Stimulated activated CD8-positive, alpha-beta memory T cell treated with anti-CD3 and anti-CD28 coated beads, Interleukin-12 subunit alpha, Interleukin-12 subunit beta, amount 100 ng/mL, for 4 hours (primary cell): ENCODE measurements around the gene GCDH.

Experiments
- DNase-seq: peaks from one replicate; pipeline ENCODE4 v3.0.0-alpha.2; 2020; ENCODE audit warnings: low read depth

The GCDH gene

GRCh38 chr19:12940897-12941296, 49.9 kb downstream of the GCDH start:
- no peak for DNase-seq

GRCh38 chr19:12943437-12944044, 52.6 kb downstream of the GCDH start:
- DNase-seq = no peak

- DNase-seq = no peak
These were observed 53.2 kb downstream of the GCDH start for GRCh38 chr19:12944104-12944674.

GRCh38 chr19:12945479-12946091, 54.6 kb downstream of the GCDH start, which contains the start of gene RAD23A:
Gene RAD23A (plus strand): TSS chr19:12945862. CDS start chr19:12945949, 87 bp downstream.
- peak; percentile 98 for DNase-seq

- peak; percentile 34 for DNase-seq
These were observed 55.2 kb downstream of the GCDH start for GRCh38 chr19:12946092-12946721.

GRCh38 chr19:12946731-12947496, 56.0 kb downstream of the GCDH start:
- no peak for DNase-seq

- no peak for DNase-seq
These were observed 57.0 kb downstream of the GCDH start for GRCh38 chr19:12947702-12948611.

- DNase-seq = no peak
These were observed 57.8 kb downstream of the GCDH start for GRCh38 chr19:12948612-12949362.
